ENCODE results near the gene ARHGAP5. TPM values are rescaled to one million over a fixed set of nuclear protein-coding genes. Genes with fewer than 3 reads are reported as not detected.

Gene ARHGAP5
- total RNA-seq, 6 experiments from 2014 or later, result 75.4 to 101 (median 82.2) TPM

DNA sequence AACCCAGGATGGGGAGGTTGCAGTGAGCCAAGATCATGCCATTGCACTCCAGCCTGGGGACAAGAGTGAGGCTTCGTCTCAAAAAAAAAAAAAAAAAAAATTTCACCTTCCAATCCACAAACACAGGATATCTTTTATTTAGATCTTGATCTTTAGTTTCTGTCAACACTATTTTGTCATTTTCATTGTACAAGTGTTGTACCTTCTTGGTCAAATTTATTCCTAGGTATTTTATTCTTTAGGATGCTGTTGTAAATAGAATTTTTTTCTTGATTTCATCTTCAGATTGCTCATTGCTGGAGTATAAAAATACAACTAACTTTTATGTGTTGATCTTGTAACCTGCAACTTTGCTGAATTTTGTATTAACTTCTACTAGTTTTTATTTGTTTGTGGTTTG lies 60.8 kb downstream of the ARHGAP5 start:
- no peak for DNase-seq
- TF ChIP-seq, protein P1, sequence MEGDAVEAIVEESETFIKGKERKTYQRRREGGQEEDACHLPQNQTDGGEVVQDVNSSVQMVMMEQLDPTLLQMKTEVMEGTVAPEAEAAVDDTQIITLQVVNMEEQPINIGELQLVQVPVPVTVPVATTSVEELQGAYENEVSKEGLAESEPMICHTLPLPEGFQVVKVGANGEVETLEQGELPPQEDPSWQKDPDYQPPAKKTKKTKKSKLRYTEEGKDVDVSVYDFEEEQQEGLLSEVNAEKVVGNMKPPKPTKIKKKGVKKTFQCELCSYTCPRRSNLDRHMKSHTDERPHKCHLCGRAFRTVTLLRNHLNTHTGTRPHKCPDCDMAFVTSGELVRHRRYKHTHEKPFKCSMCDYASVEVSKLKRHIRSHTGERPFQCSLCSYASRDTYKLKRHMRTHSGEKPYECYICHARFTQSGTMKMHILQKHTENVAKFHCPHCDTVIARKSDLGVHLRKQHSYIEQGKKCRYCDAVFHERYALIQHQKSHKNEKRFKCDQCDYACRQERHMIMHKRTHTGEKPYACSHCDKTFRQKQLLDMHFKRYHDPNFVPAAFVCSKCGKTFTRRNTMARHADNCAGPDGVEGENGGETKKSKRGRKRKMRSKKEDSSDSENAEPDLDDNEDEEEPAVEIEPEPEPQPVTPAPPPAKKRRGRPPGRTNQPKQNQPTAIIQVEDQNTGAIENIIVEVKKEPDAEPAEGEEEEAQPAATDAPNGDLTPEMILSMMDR (IDR thresholded peaks at IDR 0.05), result no peak
- Mint-ChIP-seq H3K36me3 (ENCODE audit: low read depth) (peaks cover 47% of the 10 kb centered on the region), H3K27me3 (ENCODE audit: insufficient read depth) (no peaks in the 10 kb centered on the region), H3K27ac (no peak overlapping the region), H3K4me1 (ENCODE audit: low read depth) (peaks cover 24% of the 10 kb centered on the region), H3K9me3 (peaks cover 18% of the 10 kb centered on the region), H3K4me3 (no peak overlapping the region)

DNA sequence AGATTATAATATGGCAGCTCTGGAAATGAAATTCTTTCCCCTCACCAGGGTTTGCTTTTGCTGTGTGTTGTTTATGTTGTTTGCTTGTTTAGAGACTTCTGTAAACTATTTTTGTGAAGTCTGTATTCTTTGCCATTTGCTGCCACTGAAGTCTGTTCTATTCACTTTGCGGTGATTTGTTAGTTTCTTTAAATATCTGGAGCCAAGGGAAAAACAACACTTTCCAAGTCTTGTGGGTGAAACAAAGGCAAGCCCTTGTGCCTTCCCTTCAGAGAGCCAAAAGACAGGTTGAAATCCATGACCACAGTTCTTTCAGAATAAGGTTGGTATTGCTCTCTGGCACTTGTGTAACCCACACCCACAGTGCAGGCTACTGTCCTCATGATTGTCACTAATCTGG lies 65.2 kb downstream of the ARHGAP5 start:
- no peaks in the 10 kb centered on the region for H3K4me1 Mint-ChIP-seq (ENCODE audit: low read depth)
- no peak for DNase-seq
- no peak overlapping the region for H3K27ac Mint-ChIP-seq
- H3K9me3 Mint-ChIP-seq, result peaks cover 14% of the 10 kb centered on the region
- H3K4me3 Mint-ChIP-seq, result no peak overlapping the region
- peaks cover 42% of the 10 kb centered on the region for H3K36me3 Mint-ChIP-seq (ENCODE audit: low read depth)
- H3K27me3 Mint-ChIP-seq (ENCODE audit: insufficient read depth), result no peaks in the 10 kb centered on the region
- TF ChIP-seq, protein P1 (IDR thresholded peaks at IDR 0.05), result no peak

DNA sequence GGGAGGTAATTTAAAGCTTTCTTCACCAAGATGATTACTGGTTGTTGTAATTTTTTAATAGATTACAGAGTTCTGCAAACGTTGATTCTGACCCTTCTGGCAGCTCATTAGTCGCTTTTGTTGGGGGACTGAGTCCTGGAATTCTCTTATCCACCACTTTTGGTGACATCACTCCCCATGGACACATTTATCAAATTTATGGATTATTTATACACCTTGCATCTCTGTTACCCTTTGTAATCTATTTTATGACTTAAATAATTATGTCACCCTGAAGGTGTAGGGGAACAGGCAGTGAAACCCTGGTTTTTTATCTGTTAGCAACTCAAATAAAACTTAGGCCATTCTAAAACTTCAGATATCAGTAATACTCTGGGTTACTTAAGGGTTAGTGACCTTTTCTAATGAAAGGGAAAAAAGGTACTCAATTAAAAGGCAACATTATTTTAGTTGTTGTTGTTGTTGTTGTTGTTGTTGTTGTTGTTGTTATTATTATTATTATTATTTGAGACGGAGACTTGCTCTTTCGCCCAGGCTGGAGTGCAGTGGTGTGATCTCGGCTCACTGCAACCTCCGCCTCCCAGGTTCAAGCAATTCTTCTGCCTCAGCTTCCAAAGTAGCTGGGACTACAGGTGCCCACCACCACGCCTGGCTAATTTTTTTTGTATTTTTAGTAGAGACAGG lies 65.8 kb downstream of the ARHGAP5 start:
- H3K27ac Mint-ChIP-seq, result no peak overlapping the region

DNA sequence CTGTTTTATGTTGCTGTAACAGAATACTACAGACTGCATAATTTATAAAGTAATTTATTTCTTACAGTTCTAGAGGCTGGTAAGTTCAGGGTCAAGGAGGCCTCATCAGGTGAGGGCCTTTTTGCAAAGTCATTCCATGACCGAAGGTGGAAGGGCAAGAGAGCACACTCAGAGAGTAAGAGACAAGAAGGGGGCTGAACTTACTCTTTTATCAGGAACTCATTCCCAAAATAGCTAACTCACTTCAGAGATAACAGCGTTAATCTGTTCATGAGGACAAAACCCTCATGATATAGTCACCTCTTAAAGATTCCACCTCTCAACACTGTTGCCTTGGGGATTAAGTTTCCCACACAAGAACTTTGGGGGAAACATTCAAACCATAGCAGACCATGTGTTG lies 73.3 kb downstream of the ARHGAP5 start:
- Mint-ChIP-seq H3K27ac (no peak overlapping the region), H3K4me1 (ENCODE audit: low read depth) (no peaks in the 10 kb centered on the region), H3K4me3 (no peak overlapping the region), H3K27me3 (ENCODE audit: insufficient read depth) (no peaks in the 10 kb centered on the region; the same call in 1 of the 2 replicates), H3K9me3 (no peaks in the 10 kb centered on the region), H3K36me3 (ENCODE audit: low read depth) (peaks cover 25% of the 10 kb centered on the region)
- TF ChIP-seq, protein P1 (IDR thresholded peaks at IDR 0.05), result no peak
- DNase-seq, result no peak

More for the DNA sequence above, 65.8 kb downstream of the ARHGAP5 start:
- no peaks in the 10 kb centered on the region for H3K4me1 Mint-ChIP-seq (ENCODE audit: low read depth)
- H3K36me3 Mint-ChIP-seq (ENCODE audit: low read depth), result peaks cover 36% of the 10 kb centered on the region
- TF ChIP-seq, protein P1 (IDR thresholded peaks at IDR 0.05), result no peak
- no peak overlapping the region for H3K4me3 Mint-ChIP-seq
- DNase-seq, result no peak
- H3K9me3 Mint-ChIP-seq, result peaks cover 9% of the 10 kb centered on the region
- H3K27me3 Mint-ChIP-seq (ENCODE audit: insufficient read depth), result no peaks in the 10 kb centered on the region

DNA sequence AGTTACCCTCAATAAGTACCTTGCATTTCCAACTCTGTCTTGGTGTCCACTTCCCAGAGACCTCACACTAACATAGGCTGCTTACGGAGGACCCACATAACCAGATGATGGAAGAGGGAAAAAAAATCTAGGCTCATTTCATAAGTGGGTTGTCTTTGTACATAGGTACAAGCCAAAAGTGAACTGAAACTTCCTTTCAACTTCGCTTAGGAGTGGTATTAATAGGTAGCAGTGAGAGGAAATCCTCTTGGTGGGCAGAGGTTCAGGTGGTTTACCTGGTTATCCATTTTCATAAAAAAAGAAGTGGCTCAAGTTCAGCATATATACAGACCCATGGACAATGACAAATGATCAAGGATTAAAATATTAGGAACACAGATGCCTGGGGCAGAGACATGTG lies 88.9 kb downstream of the ARHGAP5 start:
- Mint-ChIP-seq H3K4me1 (ENCODE audit: low read depth) (0 out of 2 replicates have a peak, but pooled peaks cover 6% of the 10 kb centered on the region), H3K9me3 (no peaks in the 10 kb centered on the region), H3K27me3 (ENCODE audit: insufficient read depth) (peaks cover 3% of the 10 kb centered on the region), H3K27ac (no peak overlapping the region), H3K36me3 (ENCODE audit: low read depth) (no peaks in the 10 kb centered on the region), H3K4me3 (no peak overlapping the region)
- TF ChIP-seq, protein P1 (IDR thresholded peaks at IDR 0.05), result no peak
- no peak for DNase-seq

Data from HFFc6 (cell line).